Right ventricle myocardium superior (tissue), 1 donor: ENCODE results near the gene FNIP2. TPM values are rescaled to one million over a fixed set of nuclear protein-coding genes. Genes with fewer than 3 reads are reported as not detected.
"Not testable (repeated sequence)": the region's sequence is repeated elsewhere in the genome, so short reads cannot be mapped to it uniquely, and the experiment has no call there.

Experiments
- ATAC-seq: fragments of 200-7000 bp; cut with Tn5 transposase; one replicate; pipeline ENCODE4 v1.9.1; 2020; ENCODE audit warnings: mild to moderate bottlenecking; ENCODE audit not compliant: poor library complexity
- DNase-seq: peaks from one replicate; pipeline ENCODE4 v3.0.0-alpha.2; 2020
- intact Hi-C: fragments of 100-400 bp; cut with DNase I; formaldehyde crosslinking; loops from one replicate; pipeline ENCODE4 v1.11.2; 2022
- total RNA-seq: library from RNA; stranded (reverse); fragmentation: NEBNext Ultra II Directional; extraction: Animal tissue kit (Norgen Biotek cat#: 25700); gene quantifications from one replicate; pipeline ENCODE4 v1.2.1, GENCODE V29; 2021
- donor health status: DM: no; HTN: yes; CAD: no; lungs with severe emphysema.

Gene FNIP2
- total RNA-seq, 1 donor from 2014 or later = 46.2 TPM

DNA sequence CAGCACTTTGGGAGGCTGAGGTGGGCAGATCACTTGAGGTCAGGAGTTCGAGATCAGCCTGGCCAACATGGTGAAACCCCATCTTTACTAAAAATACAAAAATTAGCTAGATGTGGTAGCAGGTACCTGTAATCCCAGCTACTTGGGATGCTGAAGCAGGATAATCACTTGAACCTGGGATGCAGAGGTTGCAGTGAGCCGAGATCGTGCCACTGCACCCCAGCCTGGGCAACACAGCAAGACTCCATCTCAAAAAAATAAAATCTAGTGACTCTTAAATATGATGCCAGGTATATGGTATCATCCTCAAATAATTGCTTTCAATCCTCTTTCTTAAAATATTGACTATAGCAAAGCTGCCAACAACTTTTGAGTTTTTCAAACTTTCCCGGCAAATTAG lies 40.4 kb downstream of the FNIP2 start:
- intact Hi-C loops, DNase-seq, ATAC-seq: not testable (repeated sequence)

DNA sequence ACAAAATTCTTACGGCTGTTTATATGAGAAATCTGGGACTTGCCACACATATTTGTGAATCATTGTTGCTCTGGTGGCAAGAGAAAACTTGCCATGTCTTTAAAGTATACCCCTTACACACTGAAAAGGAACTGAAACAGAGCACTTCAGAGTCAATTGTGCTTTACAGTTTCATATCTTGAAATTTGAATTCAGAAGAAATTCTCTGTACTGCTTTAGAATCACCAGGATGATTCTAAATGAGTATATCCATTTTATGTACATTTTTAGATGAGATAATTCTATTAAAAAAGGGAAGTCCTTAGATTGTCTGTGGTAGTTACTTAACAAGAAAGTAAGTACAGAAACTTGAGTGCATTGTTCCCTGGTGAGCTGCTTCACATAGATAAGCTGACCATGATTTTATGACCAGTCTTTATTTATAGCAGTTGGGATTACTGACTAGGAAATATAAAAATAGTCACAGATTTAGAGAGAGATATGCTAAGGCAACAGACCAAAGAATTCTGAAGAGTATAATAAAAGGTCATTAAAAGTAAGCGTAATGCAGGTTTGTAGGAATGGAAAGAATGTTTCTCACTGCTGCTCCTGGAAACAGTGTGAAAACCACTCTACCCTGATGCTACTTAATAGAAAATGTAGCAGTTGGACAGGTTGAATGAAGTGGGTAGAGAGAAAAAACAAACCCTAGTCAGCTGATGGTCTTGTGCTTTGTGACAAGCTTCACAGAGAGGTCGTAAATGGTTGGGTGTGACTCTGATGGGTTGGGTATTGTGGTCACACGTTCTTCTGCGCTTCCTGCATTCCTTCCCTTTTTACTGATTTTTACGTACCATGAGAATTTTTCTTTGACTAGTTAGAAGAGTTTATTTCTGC lies 41.0 kb downstream of the FNIP2 start:
- ATAC-seq (peak; percentile 48), DNase-seq (no peak)
- intact Hi-C loops = no loop called here

DNA sequence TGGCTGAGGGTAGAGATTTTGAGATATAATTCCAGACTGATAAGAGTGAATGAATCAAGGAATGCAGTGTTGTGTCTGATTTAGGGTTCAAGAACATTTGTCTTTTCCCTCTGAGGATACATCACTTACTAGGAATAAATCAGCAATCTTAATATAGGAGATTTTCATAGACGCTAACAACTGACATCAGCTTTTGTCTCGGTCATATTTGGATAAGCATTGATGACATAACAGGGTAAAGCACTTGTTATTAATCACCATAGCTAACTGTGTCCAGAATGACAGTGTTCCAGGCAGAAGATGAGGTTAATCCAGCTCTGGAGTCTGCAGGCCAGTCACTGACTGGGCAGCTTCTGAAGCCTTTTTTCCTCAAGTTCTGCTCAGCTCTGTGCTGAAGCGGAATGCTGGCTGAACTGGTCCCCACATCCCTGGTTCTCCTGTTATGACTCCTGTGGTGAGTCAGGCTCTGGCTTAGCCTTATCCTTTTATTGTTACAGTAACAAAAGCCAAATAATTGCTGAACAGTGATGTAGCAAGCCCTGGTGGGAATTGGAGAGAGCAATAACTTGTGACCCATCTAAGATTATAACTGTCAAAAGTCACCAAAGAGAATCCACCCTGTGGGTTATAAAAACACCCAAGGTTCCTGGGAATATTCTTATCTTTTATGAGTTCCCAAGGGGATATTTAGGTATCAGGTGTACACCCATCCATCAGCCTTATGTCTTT lies 41.8 kb downstream of the FNIP2 start:
- intact Hi-C loops = no loop called here
- DNase-seq (peak; percentile 67), ATAC-seq (peak; percentile 71)

DNA sequence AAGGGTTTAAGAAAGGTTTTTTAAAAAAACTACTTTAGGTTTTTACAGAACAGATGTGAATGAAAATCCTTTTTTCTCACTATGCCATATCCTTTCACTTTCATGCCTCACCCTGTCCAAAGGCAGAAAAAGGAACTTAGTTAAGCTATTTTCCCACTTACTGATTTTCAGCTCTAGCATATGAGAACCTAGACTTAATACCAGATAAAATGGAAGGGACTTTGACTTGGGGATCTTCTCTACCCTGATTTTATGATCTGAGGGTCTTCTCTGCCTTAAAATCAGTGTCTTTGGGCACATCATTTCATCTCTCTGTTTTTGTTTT lies 42.4 kb downstream of the FNIP2 start:
- intact Hi-C loops = no loop called here
- DNase-seq (no peak), ATAC-seq (peak; percentile 13)

GRCh38 chr4:158811704-158812103 lies 42.9 kb downstream of the FNIP2 start:
- no peak for DNase-seq
- peak; percentile 54 for ATAC-seq

GRCh38 chr4:158812133-158812532 lies 43.3 kb downstream of the FNIP2 start:
- ATAC-seq (no peak), DNase-seq (no peak)
- intact Hi-C loops = no loop called here

More at GRCh38 chr4:158811704-158812103, 42.9 kb downstream of the FNIP2 start:
- intact Hi-C loops = no loop called here

DNA sequence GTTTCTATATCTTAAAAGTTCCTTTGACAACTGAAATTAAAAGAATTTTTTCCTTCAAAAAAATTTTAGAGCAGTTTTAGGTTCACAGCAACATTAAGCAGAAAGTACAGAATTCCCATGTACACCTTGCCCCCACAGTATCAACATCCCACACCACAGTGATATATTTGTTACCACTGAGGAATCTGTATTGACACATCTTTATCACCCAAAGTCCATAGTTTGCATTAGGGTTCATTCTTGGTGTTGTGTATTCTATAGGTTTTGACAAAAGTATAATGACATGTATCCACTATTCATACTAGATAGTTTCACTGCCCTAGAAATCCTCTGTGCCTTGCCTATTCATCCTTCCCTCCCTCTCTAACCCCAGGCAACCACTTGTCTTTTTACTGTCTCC lies 43.7 kb downstream of the FNIP2 start:
- intact Hi-C loops = no loop called here
- DNase-seq = no peak

GRCh38 chr4:158813113-158813512 lies 44.3 kb downstream of the FNIP2 start:
- no peak for DNase-seq
- no peak for ATAC-seq
- intact Hi-C loops = no loop called here

More for the DNA sequence above, 43.7 kb downstream of the FNIP2 start:
- no peak for ATAC-seq

- ATAC-seq (peak; percentile 1), DNase-seq (no peak)
- intact Hi-C loops = no loop called here
Measured at GRCh38 chr4:158814207-158814606, 45.4 kb downstream of the FNIP2 start.

GRCh38 chr4:158814636-158815330 lies 46.0 kb downstream of the FNIP2 start:
- ATAC-seq = no peak
- DNase-seq = no peak
- intact Hi-C loops = no loop called here

- intact Hi-C loops = no loop called here
- ATAC-seq (no peak), DNase-seq (no peak)
Measured at GRCh38 chr4:158816955-158817354, 48.1 kb downstream of the FNIP2 start.

DNA sequence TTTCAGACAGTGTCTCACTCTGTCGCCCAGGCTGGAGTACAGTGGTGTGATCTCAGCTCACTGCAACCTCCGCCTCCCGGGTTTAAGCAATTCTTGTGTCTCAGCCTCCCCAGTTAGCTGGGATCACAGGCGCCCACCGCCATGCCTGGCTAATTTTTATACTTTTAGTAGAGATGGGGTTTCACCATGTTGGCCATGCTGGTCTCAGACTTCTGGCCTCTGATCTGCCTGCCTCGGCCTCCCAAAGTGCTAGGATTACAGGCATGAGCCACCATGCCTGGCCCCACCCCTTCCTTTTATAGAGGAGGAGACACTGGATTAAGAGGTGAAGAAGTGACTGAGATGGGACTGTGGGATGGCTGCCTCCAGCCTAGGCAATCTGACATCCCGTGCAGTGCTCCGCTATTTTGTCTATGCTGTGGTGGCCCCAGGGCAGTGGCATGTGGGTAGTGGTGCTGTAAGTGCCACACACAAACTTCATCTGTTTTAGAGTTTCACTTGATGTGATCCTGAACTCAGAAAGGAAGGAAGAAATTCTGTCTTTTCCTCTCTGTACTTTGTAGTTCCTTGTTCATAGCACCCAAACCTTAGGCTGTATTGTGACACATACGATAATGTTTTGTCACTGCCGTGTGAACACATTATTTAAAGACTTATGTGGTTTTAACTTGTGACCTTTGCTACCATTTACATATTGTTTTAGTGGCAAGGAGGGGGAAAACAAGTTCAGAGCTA lies 48.9 kb downstream of the FNIP2 start:
- peak; percentile 26 for ATAC-seq
- intact Hi-C loops = no loop called here

GRCh38 chr4:158818560-158819140 lies 49.8 kb downstream of the FNIP2 start:
- no peak for DNase-seq
- no peak for ATAC-seq
- intact Hi-C loops = no loop called here

More for the DNA sequence above, 48.9 kb downstream of the FNIP2 start:
- no peak for DNase-seq

- ATAC-seq (no peak), DNase-seq (no peak)
- intact Hi-C loops = loop anchor here (5.0 kb wide), 1 partner anchor 48 kb away; no protein-coding TSS in a partner anchor
Measured at GRCh38 chr4:158819942-158820786, 51.3 kb downstream of the FNIP2 start.

DNA sequence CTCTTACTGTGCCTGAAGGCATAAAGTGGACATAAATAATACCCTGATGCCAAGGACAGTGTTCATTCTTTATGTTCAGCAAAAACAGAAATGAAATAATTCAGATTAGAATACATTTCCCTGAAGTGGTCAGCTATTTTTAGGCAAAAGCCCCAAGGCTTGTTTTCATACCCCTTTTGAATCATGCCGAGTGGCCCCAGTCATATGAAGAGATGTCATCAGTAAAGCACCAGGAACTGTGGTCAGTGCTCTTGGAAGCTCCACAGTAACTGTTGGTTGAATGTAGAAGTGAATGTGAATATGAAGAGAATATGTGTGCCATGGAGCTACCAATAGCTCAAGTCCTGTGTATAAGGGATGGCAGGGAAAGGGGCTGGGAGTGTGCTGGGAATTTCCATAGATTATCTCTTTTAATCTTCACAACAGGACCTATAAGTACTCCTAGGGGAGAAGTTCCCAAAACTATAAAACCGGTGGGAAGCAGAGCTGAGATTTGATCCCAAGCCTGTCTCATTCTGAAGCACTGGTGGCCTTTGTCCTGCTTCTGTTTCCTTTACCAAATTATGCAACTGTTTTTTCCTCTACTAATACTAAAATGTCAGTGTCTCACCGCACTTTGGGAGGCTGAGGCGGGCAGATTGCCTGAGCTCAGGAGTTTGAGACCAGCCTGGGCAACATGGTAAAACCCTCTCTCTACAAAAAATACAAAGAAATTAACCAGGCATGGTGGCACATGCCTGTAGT lies 52.6 kb downstream of the FNIP2 start:
- intact Hi-C loops = loop anchor here (5.0 kb wide), 1 partner anchor 49 kb away; no protein-coding TSS in a partner anchor
- DNase-seq = no peak
- no peak for ATAC-seq

GRCh38 chr4:158822348-158822747 lies 53.5 kb downstream of the FNIP2 start:
- DNase-seq (no peak), ATAC-seq (no peak)
- intact Hi-C loops = loop anchor here (5.0 kb wide), 1 partner anchor 50 kb away; no protein-coding TSS in a partner anchor

GRCh38 chr4:158823461-158823873 lies 54.6 kb downstream of the FNIP2 start:
- no peak for DNase-seq
- intact Hi-C loops = loop anchor here (5.0 kb wide), 1 partner anchor 51 kb away; no protein-coding TSS in a partner anchor
- no peak for ATAC-seq
